ENCODE measurements around the gene HSPA12B.

The HSPA12B gene

GRCh38 chr20:3704087-3704486 is 28.4 kb upstream of the HSPA12B start:
- DNase-seq = no peak

DNA sequence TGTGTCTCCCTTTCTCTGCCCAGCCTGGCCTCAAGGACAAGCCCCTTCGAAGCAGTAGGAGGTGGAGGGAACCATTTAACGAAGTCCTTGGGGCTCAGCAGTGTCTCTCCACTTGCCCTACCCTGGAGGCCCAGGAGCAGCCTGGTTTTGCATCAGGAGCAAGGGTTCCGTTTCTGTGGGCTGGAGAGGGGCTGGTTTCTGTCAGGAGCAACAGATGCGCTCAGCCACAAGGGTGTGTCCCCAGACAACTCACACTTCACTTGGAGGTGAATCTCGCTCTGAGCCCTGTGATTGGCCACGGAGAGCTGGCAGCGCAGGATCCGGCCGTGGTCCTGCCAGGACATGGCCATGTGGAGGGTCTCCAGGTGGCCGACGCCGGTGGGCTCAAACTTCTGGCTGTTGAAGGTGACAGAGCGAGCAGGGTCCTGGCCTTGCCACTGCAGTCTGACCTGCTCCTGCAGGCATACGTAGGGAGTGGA is 27.0 kb upstream of the HSPA12B start:
- no peak for DNase-seq

GRCh38 chr20:3705970-3706739 is 26.3 kb upstream of the HSPA12B start:
- no peak for DNase-seq

DNA sequence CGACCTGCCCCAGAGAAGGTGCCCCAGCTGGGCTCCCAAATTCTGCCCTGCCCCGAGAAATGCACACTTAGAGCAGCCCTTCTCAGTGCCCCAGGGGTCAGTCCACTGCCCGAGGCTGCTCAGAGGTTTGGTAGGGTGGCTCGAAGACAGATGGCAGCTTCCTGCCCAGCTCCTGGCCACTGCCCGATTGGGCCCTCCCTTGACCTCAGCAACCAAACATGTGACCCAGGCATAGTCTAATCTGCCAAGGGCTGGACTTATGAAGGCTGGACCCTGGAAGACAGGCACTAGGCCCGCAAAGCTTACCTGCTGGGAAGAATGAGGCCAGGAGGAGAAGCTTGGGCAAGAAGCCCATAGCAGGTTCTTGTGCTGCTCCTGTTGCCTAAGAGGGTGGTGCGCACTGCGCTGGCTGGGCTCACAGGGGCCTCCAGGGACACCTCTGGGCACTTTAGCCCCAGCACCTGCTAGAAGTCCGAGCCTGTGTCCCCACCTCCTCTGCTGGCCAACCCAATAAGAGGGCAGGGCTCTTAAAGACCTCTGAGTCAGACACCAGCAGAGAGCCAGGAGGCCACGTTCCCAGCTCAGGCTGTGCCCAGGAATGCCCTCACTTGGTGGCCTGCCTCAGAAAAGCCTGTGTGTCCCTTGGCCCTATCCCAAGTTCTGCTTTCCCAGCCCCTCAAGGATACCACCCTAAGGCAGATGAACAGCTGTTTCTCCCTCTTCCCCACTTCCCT is 25.5 kb upstream of the HSPA12B start:
- DNase-seq = no peak

- DNase-seq = no peak
These were observed 25.0 kb upstream of the HSPA12B start for GRCh38 chr20:3707508-3707899.

GRCh38 chr20:3710011-3710466 is 22.4 kb upstream of the HSPA12B start:
- DNase-seq = no peak

DNA sequence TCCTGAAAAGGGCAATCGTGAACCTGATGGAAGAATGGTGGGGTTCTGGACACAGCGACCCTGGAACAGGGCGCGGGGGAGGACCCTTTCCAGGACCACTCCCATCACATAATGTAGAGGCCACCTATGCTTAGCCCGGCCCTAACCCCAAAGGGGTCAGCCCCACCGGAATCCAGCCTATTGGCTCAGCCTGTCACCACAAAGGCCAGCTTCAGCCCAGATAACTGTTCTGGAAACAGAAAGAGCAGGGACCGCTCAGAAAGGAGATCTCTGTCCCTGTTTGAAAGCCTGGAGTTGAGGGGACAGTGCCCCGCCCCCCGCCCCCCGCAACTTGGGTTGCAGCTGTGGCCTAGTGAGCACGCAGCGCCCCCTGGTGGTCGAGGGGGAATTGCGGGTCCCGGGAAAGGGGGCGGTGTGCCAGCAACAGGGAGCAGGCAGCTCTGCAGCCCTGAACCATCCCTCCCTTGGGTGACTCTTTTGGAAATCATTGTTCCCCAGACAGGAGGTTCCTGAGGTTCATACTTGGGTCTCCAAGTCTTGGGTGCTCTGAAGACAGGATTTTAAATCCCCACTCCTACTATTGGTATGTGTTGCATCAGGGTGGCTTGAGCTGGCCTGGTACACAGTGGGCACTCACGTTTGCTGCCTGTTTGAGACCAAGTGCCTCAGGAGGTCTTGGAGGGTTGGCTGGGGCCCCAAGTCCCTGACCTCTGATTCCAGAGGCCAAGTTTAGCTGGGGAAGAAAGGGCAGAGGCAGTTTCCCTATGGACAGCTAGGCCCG is 21.6 kb upstream of the HSPA12B start:
- peak; percentile 18 for DNase-seq

GRCh38 chr20:3711484-3711941 is 21.0 kb upstream of the HSPA12B start:
- DNase-seq = no peak

DNA sequence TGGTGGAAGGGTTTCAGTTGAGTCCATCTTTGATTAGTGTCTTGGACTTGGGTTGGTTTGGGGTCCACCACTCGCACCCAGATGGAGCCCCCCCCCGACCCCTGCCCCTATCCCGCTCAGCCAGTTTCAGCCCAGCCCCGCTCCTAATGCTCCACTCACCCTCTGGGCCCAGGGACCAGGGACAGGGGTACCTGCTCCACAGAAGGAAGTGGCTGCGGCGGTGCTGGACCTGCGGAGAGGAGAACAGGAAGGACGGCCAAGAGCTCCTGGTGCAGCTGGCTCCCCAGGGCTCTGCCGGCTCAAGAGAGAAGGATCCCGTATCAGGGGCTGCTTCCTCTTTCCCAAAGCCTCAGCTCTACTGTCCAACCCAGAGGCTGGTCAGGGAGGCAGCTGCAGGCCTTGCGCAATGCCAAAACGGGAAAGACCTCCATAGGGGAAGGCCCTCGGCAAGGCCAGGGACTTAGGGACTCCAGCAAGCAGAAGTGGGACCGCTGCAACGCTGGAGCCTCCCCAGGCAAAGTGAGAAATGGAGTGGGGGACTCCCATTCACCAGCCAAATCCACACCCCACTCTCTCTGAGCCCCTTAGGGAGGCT is 20.1 kb upstream of the HSPA12B start, which contains the start of gene SIGLEC1:
Gene SIGLEC1, minus strand, starts transcription at position 322 of the 595 bp plus-strand sequence. CDS start 5,472 bp downstream, outside the sequence.
- DNase-seq = no peak

DNA sequence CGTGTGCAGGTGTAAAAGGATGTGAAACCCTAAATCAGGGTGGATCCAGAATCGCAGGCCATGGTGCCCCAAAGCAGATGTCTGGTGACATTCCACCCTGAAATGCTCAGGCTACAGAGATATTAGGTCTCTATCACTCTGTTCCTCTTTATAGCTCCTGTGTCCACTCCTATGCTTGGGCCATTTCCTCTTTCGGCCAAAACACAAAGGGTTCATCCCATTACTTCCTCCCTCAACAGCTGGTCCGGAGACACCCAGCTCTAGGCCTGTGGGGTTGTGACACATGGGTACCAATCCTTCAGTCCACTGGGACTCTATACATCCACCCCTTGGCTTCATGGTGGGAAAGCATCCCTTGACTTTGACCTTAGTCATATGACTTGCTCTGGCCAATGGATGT is 18.4 kb upstream of the HSPA12B start:
- DNase-seq = no peak

DNA sequence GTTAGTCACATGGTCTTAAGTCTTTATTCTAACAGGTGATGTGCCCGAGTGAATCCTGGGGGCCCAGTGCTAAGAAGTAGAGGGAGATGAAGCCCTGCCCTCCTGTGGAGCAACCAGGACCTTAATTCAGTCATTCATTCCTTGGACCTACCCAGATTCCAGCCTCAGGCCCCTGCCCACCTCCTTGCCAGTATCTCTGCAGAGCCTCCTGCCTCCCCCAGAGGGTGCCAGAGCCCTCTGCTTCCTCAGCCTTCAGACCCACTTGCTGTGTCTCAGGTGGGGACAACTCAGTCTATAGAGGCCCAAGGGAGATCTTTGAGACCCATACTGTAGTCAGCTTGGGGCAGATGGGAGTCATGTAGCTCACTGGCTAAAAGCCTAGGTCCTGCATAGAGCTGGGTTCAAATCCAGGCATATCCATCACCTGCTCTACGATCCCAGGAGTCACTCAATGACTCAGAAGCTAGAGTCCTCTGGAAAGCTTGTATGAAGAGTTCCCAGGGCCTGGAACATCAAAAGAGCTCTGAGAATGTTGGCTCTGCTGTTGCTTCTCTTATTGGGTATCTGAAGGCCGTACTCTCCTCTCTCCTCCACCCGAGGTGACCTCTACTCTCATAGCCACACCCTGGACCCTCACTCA is 16.2 kb upstream of the HSPA12B start:
- DNase-seq = no peak

DNA sequence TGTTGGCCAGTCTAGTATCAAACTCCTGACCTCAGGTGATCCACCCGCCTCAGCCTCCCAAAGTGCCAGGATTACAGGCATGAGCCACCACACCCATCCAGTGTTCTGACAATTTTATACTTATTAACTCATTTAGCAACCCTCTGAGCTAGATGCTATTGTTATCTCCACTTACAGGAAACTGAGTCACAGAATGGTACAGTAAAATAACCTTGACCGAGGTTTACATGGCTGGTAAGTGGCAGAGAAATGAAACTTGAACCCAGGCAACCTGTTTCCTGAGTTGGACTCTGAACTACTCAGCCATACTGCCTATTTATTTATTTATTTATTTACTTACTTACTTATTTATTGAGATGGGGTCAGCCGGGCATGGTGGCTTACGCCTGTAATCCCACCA is 13.4 kb upstream of the HSPA12B start:
- DNase-seq = no peak

GRCh38 chr20:3720068-3720467 is 12.4 kb upstream of the HSPA12B start:
- DNase-seq = no peak

GRCh38 chr20:3720626-3721025 is 11.9 kb upstream of the HSPA12B start:
- DNase-seq = no peak

DNA sequence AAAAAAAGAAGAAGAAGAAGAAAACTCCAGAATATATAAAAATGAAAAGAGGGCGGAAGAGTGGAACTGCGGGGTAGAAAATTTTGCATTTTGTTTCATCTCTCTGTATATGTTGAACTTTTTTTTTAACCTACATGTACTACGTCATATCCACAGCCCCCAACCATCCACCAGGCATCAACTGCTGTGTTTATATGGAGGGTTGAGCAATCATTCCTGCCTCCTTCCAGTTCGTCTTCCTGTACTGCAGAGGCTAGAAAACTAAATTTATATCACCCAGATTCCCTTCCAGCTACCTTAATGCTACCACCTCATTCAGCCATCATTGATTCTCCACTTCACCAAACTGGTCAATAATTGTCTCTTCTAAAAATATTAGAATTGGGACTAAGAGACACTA is 10.6 kb upstream of the HSPA12B start:
- no peak for DNase-seq

GRCh38 chr20:3723284-3723683 is 9.2 kb upstream of the HSPA12B start:
- DNase-seq = no peak

DNA sequence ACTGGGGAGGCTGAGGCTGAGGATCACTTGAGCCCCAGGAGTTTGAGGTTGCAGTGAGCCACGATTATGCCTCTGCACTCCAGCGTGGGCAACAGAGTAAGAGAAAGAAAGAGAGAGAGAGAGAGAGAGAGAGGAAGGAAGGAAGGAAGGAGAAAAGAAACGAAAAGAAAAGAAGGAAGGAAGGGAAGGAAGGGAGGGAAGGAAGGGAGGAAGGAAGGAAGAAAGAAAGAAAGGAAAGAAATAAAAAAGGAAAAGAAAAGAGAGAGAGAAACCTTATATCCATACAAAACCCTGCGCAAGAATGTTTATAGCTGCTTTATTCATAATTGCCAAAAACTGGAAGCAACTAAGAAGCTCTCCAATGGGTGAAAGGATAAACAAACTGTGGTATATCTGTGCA is 8.1 kb upstream of the HSPA12B start:
- DNase-seq = no peak

DNA sequence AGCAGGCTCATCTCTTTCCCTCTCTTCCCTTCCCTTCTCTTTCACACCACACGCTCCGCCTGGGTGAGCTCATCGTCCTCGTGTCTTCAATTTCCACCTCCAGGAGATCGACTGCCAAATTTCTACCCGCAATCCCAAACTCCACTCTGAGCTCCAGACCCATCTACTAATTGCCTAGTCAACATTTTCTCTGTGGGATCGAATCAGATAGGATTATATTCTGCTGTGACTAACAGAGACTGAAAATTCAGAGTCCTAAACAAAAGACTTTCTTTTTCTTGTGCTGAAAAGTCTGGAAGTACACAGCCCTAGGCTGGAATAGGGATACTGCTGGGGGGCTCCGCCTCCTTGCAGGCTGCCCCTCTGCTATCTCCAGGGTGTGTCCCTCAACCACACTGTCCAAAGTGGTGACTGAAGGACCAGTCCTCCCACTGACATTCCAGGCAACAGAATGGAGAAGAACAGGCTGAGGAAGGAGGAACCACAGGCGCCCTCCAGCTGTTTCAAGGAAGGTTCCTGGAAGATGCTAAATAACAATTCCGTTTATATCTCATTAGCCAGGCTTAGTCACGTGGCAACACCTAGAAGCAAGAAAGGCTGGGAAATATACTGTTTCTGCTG is 5.0 kb upstream of the HSPA12B start:
- DNase-seq = no peak

DNA sequence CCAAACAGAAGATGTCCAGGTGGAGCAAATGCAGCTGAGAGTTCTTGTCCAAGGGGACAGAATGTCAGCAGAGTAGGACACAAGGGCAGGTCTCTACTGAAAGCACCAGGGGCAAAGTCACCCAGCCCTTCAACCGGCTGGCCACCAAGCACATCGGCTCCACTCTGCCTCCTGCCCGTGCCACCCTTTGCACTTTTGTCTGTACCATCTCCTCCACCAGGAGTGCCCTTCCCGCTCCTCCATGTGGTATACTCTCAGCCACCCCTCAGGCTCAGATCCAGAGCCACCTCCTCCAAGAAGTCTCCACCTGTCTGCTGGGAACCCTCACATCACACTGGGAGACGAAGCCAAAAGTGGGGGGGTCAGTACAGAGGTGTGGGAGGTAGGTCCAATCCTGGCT is 4.1 kb upstream of the HSPA12B start:
- DNase-seq = no peak

DNA sequence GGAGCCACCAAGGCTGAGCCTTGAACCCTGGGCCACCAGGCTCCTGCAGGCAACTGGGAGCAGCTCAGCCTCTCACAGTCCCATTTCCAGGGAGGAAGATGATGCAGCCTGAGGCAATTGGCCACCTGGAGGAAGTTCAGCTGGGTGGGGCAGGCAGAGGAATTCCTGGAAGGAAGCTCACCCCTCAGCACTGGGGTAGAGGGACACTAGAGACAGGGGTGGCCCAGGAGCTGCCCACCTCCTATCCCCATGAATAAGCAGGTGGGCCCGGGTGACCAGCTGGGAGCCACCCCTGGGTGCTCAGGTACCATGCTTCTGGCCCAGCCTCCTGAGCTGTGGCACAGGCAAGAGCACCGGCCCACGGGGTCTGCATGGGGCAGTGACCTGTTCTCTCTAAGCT is 3.6 kb upstream of the HSPA12B start:
- no peak for DNase-seq

GRCh38 chr20:3729378-3729777 is 3.1 kb upstream of the HSPA12B start:
- no peak for DNase-seq

All from NCI-H2107 (cell line).